HG03521 (cell line): ENCODE measurements around the gene SETBP1.

Experiments used
- ATAC-seq: cut with Tn5 transposase; IDR thresholded peaks from one replicate; pipeline ENCODE4 v1.9.1; 2021; ENCODE audit warnings: mild to moderate bottlenecking, moderate library complexity; ENCODE audit not compliant: unreplicated experiment

Gene SETBP1

GRCh38 chr18:45006934-45007333 is 326.2 kb downstream of the SETBP1 start:
- ATAC-seq, result no peak

DNA sequence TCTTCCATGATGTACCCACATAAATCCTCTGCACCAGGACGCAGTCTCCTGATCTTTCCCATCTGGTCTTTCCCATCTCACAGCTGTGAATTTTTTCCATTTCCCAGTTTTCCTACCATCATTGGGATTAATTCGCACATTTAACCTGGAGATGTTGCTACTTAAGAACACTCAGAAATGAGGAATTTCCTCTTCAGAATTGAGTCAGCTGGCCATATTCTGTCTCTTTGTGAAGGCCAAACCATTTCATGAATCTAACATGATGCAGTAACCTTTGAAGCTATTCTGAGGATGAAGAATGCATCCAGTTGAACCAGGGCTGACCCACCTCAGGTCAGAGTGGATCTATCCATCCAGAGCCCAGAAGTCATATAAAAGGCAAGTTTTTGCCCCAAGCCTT is 326.8 kb downstream of the SETBP1 start:
- no peak for ATAC-seq

- no peak for ATAC-seq
These were observed 328.2 kb downstream of the SETBP1 start for GRCh38 chr18:45008694-45009413.

DNA sequence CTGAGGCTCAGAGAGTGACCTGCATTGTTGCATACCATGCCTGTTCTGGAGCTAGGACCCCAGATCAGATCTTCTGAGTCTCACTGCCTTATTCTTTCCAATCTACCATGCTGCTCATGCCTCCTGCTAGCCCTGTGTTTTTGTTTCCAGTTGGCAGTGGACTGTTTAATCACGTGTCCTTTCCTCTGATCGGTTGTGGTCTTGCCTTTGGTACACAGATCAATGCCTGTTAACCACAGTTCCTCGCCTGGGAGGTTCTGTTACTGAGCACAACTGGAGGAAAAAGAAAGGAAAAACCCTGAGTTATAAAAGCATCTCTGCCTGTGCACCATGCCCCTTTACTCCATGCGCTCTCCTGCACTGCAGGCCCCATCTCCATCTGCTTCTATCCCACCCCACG is 329.1 kb downstream of the SETBP1 start:
- no peak for ATAC-seq

DNA sequence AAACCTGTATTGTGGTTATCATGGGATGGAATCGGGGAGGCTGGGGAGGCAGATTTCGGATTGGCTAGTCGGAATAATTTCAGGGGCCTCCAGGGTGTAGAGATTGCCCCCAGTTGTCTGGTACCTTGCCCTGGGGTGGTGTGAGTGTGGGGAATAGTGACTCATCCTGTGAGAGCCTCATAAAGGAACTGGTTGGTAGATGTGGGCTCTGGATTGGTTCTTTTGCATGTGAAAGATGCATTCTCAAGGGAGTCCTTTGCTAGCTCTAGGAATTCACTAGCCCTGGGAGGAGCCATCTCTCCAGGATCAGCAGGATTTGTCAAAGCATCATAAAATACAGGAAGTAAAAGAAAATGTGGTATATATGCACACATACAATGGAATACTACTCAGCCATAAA is 331.6 kb downstream of the SETBP1 start:
- ATAC-seq, result no peak

GRCh38 chr18:45014047-45014501 is 333.4 kb downstream of the SETBP1 start:
- ATAC-seq, result no peak

DNA sequence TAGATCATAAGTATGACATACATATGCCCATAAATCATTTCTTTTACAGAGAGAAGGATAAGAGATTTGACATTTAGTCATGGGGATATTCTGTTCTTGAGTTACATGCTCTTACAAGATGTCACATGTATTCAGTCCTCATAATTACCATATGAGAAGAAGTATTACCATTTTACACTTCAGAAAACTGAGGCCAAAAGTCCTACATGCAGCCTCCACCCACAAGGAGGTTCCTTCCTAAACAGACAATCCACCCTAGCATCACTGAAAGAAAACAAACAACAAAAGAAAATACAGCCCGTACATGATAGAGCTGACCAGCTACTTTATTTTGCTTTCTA is 335.1 kb downstream of the SETBP1 start:
- no peak for ATAC-seq

DNA sequence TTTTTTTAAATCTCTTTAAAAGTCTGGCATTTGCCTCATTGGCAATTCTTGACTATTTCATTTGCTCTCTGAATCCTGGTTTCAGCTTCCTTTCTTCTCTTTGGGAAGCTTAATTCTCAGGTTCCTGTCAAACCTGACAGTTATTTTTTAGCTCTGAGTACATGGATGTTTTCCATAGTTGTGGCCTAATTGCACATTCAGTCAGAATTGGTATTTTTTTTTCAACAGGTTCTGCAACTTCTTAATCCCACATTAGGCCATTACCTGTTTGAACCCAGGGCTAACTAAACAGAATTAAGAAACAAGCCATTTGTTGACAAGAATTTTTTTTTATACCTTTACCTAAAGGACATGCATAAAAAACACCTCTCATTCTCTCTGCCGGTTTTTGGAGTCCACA is 338.8 kb downstream of the SETBP1 start:
- ATAC-seq, result no peak

GRCh38 chr18:45023519-45023918 is 342.8 kb downstream of the SETBP1 start:
- no peak for ATAC-seq

DNA sequence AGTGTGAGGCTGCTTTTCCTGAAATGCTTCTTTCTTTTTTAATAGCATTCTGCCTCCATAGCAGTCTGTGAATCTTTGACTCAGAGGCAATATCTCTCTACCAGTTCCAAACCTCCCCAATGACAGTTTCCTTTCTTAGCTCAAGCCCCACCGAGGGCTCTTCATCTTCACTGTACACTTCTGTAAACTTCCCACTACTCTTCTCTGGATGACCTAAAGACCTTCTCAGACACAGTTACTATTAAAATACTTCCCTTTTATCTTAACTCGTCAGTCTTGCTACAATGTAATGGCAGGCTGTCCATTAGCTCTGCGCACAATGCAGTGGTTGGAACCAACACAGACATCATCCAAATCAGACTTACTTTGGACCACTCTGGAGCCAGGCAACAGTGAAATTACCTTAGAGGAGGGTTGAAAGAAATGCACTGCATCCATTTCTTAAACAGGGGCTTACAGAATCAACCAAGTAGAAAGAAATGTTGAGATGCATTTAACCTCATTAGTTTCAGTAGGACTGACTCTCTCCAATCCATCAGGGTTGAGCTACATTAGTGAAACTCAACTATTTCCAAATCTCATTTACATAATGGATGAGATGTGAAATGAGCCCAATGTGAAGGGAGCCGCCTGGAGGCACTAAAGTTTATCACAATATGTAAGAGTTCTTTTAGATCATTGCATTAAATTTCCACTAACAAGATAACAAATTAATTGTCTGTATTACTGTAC is 343.8 kb downstream of the SETBP1 start:
- ATAC-seq, result no peak

GRCh38 chr18:45025089-45025450 is 344.4 kb downstream of the SETBP1 start:
- ATAC-seq, result no peak

DNA sequence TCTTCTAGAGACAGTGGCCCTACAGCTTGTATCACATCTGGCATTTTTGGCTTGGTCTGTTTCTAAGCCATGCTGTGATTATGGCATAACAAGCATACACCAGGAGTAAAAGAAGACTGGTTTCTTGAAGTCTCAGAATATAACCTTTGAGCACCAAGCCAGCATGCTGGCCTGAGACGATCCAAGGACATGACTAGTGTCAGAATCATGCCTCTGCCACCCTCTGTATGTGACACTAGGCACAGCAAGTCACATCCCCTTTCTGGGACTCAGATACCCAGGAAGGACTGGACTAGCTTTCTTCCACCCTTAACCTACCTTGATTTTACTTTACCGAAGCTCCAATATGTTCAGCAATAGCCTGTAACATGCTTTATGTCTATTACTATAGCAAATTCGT is 345.5 kb downstream of the SETBP1 start:
- no peak for ATAC-seq

DNA sequence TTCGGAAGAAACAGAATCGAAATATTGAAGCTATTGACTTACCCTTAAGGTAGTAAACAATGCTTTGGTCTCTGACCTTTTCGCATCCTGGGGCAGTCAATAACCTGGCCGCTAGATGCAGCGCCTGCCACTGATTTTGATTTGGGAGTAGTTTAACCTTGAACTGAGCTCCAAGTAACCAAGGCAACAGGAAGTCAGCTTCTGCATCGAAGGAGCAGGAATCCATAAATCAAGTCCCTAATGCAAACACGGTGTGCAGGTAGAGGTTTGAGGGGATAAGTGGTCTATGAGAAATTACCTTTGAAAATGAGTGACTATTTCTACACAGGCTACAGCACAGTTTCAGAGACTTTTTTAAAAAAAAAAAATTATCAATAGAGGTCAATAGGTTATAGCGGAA is 353.5 kb downstream of the SETBP1 start:
- no peak for ATAC-seq

DNA sequence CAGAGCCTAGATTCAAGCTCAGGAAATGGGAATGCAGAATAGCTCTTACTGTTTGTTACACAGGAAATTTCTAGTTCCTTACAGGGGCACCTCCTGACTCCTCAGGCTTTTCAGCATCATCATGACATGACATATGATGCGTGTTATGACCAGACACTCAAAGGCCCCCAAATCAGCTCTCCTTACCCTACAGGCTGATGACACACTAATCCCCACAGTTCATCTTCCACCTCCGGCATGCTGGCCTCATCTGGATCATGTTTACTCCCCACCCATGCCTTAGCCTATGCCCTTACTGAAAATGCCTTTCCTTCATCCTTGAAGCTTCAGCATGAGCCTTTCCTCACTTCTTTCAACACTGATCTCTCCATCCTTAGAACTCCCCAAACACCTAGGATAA is 356.9 kb downstream of the SETBP1 start:
- ATAC-seq, result no peak

GRCh38 chr18:45039376-45039775 is 358.7 kb downstream of the SETBP1 start:
- no peak for ATAC-seq

DNA sequence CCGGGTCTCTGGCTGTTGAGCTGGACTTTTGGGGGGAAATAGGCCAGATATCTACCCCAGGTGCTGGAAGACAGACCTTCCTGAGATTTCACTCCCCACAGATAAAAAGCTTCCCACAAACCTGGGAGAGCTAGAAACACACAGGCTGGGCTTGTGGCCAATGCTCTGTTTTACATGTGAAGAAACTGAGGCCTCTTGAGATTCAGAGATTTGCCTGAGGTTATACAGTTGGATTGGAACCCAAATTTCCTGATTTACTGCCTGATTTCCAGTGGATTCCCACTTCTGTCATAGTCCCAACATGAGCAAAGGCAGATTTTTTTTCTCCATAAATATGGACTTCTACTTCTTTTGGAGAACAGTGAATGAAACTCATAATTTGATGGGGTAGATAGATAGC is 360.2 kb downstream of the SETBP1 start:
- ATAC-seq, result no peak

DNA sequence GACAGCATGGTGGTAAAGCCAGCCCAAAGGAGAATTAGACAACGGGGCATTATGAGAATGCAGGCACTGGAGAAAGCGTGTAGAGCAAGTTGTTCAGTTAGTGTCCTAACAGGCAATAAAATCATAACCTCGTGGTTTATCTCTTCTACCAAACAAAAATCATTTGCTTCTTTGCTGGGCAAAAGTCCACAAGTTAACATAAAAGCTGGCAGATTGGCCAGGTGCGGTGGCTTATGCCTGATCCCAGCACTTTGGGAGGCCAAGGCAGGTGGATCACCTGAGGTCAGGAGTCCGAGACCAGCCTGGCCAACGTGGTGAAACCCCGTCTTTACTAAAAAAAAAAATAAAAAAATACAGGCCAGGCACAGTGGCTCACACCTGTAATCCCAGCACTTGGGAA is 364.1 kb downstream of the SETBP1 start:
- no peak for ATAC-seq

- no peak for ATAC-seq
These were observed 365.5 kb downstream of the SETBP1 start for GRCh38 chr18:45046228-45046627.

DNA sequence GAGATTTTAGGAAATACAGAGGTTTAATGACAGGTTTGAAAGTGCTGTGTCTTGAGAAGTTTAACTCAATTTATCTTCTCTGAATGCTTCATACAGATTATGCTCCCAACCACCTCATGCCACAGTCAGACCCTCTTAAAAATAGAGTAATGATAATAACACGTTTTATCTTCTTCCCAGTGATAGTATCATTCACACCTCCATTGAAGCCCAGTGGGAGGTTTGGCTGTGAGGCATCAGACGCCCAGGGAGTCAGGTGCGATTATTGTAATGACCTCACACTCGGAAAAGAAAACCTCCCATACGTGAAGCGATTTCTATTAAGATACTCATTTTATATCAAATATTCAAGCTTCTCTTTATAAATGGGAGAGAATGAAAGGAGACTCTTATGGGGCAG is 366.3 kb downstream of the SETBP1 start:
- ATAC-seq, result no peak

DNA sequence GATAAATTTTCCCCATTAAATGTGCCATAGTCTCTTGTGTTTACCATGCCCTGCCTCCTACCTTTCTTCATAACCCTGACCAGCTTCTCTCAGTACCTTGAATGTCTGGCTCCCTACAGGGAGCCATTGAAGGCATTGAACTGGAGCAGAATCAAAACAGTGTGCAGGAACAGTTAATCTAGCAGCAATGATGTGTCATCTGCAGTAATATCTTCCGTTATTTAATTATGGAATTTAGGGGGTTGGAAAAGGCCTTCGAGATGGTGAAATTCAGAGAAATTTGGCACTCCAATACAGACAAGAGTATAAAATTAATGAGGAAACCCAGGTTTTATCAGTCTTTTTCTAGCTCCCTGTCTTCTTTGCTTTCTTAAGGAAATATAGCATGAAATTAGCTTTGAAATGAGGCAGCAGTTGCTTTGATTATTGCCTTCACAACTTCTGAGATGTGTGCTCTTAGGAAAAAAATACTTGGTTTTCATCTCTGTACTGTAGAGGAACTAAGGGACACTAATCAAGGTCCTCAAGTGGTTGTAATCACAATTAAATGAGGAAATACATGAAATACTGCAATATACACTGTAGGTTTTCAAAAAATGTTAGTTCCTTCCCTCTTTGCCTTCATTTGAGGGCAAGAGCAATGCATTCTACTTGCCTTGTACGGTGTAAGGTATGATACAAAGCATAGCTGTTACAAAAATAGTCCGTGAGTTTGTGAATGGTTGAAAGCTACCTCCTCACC is 369.1 kb downstream of the SETBP1 start:
- no peak for ATAC-seq

- no peak for ATAC-seq
These were observed 370.3 kb downstream of the SETBP1 start for GRCh38 chr18:45050712-45051601.
